B cell (primary cell): Measurements from ENCODE around the gene SCAMP5. TPM values are rescaled to one million over a fixed set of nuclear protein-coding genes. Genes with fewer than 3 reads are reported as not detected.

Source experiments
- ATAC-seq: fragments of 200-7000 bp; cut with Tn5 transposase; one replicate; pipeline ENCODE4 v1.10.0; 2021; ENCODE audit warnings: low read depth, mild to moderate bottlenecking, moderate number of reproducible peaks, moderate library complexity
- CTCF ChIA-PET: fragments of 350-600 bp; sonication (Branson Sonifier 250); formaldehyde crosslinking; loops from one replicate; lab custom pipeline; 2021; ENCODE audit warnings: antibody characterized with exemption, inconsistent platforms; lab: Charles Lee
- POLR2A ChIA-PET: fragments of 350-600 bp; sonication (Branson Sonifier 250); formaldehyde crosslinking; loops from one replicate; lab custom pipeline; 2021; ENCODE audit warnings: antibody characterized with exemption; lab: Charles Lee
- DNase-seq: peaks from one replicate; pipeline ENCODE4 v3.0.0; 2013
- H2AFZ ChIP-seq: 2 replicates; pipeline ENCODE4 v1.6.1; 2012; ENCODE audit warnings: mild to moderate bottlenecking, low read depth, low read length; ENCODE audit not compliant: insufficient read depth, poor library complexity, severe bottlenecking
- H3K27ac ChIP-seq, 2 donors: 1 replicate in 1 of 2; 2 replicates in 1 of 2; pipeline ENCODE4 v1.5.1; 2012 to 2013; ENCODE audit warnings: low read length in 2 of 2, mild to moderate bottlenecking in 2 of 2, moderate library complexity in 1 of 2
- H3K27me3 ChIP-seq, 4 experiments: fragments of 200-600 bp in 1 of 4; sonication (generic) in 1 of 4; replicated peaks in 1 of 4; 1 replicate in 2 of 4; 2 replicates in 2 of 4; pipeline versions ENCODE4 v1.6.1 to v1.7.0; 2013 to 2016; ENCODE audit warnings: low read length in 3 of 4, mild to moderate bottlenecking in 2 of 4, mixed read lengths in 1 of 4, moderate library complexity in 1 of 4; ENCODE audit not compliant: insufficient read depth in 4 of 4, control insufficient read depth in 3 of 4; ENCODE audit errors: control extremely low read depth in 1 of 4
- H3K36me3 ChIP-seq, 2 experiments: replicated peaks in 1 of 2; 1 replicate in 1 of 2; 2 replicates in 1 of 2; pipeline versions ENCODE4 v1.6.1 to v1.7.1; 2013; ENCODE audit warnings: low read length in 1 of 2; ENCODE audit not compliant: insufficient read depth in 2 of 2, control insufficient read depth in 1 of 2; ENCODE audit errors: control extremely low read depth in 1 of 2, extremely low read depth in 1 of 2
- H3K4me1 ChIP-seq, 2 donors: fragments of 200-600 bp in 1 of 2; sonication (generic) in 1 of 2; 1 replicate in 1 of 2; 2 replicates in 1 of 2; pipeline versions ENCODE4 v1.5.1 to v1.6.1; 2013 to 2017; ENCODE audit warnings: low read length in 2 of 2; ENCODE audit not compliant: control insufficient read depth in 2 of 2, insufficient read depth in 2 of 2
- H3K4me2 ChIP-seq: replicated peaks from 2 replicates; pipeline ENCODE3; 2012; ENCODE audit warnings: mild to moderate bottlenecking, low read depth, low read length; ENCODE audit not compliant: poor library complexity, severe bottlenecking
- H3K4me3 ChIP-seq, 5 experiments: fragments of 200-600 bp in 1 of 5; sonication (generic) in 1 of 5; 1 replicate in 3 of 5; 2 replicates in 2 of 5; pipeline versions ENCODE4 v1.5.1 to v1.7.0; 2011 to 2016; ENCODE audit warnings: low read length in 4 of 5, mild to moderate bottlenecking in 4 of 5, low read depth in 2 of 5, control low read depth in 1 of 5, moderate library complexity in 1 of 5; ENCODE audit not compliant: insufficient read depth in 1 of 5; ENCODE audit errors: control extremely low read depth in 1 of 5, extremely low read depth in 1 of 5
- H3K79me2 ChIP-seq: fragments of 200-600 bp; sonication (generic); one replicate; pipeline ENCODE4 v1.6.0; 2016; ENCODE audit warnings: low read length; ENCODE audit not compliant: control insufficient read depth, insufficient read depth
- H3K9ac ChIP-seq: fragments of 200-600 bp; sonication (generic); 2 replicates; pipeline ENCODE4 v1.6.1; 2017; ENCODE audit warnings: mild to moderate bottlenecking, low read length, moderate library complexity
- H3K9me3 ChIP-seq, 3 donors: one replicate each; pipeline versions ENCODE4 v1.6.1 to v1.7.1; 2013; ENCODE audit warnings: low read length in 2 of 3; ENCODE audit not compliant: control insufficient read depth in 2 of 3, insufficient read depth in 1 of 3; ENCODE audit errors: control extremely low read depth in 1 of 3
- H4K20me1 ChIP-seq: 2 replicates; pipeline ENCODE4 v1.6.0; 2012; ENCODE audit warnings: mild to moderate bottlenecking, low read length; ENCODE audit not compliant: insufficient read depth, control insufficient read depth, poor library complexity, severe bottlenecking
- H3K27ac Mint-ChIP-seq: one replicate; pipeline ENCODE4 v1.8.0; 2021; ENCODE audit warnings: mixed read lengths
- H3K27me3 Mint-ChIP-seq: one replicate; pipeline ENCODE4 v1.8.0; 2021; ENCODE audit warnings: mixed read lengths
- H3K4me1 Mint-ChIP-seq: one replicate; pipeline ENCODE4 v1.8.0; 2021; ENCODE audit warnings: mixed read lengths
- H3K4me3 Mint-ChIP-seq: one replicate; pipeline ENCODE4 v1.8.0; 2021; ENCODE audit warnings: mixed read lengths
- H3K9me3 Mint-ChIP-seq: one replicate; pipeline ENCODE4 v1.8.0; 2022; ENCODE audit warnings: mixed read lengths; ENCODE audit not compliant: insufficient read depth
- EZH2 ChIP-seq: IDR thresholded peaks from 2 replicates; pipeline ENCODE4 v1.6.1; 2012; ENCODE audit warnings: borderline replicate concordance, low read depth, mild to moderate bottlenecking, moderate library complexity, low read length; ENCODE audit not compliant: insufficient read depth, poor library complexity, severe bottlenecking
- WGBS: methylation state at CpG from one replicate; pipeline ENCODE4 v1.1.5; 2013; ENCODE audit warnings: missing lambda C conversion rate; ENCODE audit not compliant: insufficient coverage; 5-methylcytosine and 5-hydroxymethylcytosine counted together
- intact Hi-C: fragments of 100-400 bp; cut with micrococcal nuclease; formaldehyde crosslinking; loops from one replicate; pipeline ENCODE4 v1.10.0; 2022
- polyA plus RNA-seq: library from polyadenylated mRNA; depleted of rRNA; stranded (reverse); fragments of >200 nt; gene quantifications from 2 replicates; pipeline ENCODE4 v1.2.3, GENCODE V29; 2012
- total RNA-seq, 2 donors: library from RNA; stranded (reverse); fragments of 120-200 nt in 1 of 2; gene quantifications; 1 replicate in 1 of 2; 2 replicates in 1 of 2; pipeline versions ENCODE4 v1.2.3 to v1.2.4, GENCODE V29; 2013 to 2022
- TF ChIP-seq, protein P1 (sequence below): fragments of 200-600 bp; IDR thresholded peaks from one replicate; pipeline ENCODE4 v1.8.0; 2022; ENCODE audit warnings: antibody characterized with exemption, mild to moderate bottlenecking

The SCAMP5 gene
- total and polyA plus RNA-seq, 2 donors (not counting 1 experiment from before 2014, with no cell fraction given), result 0.59 to 3.4 TPM

DNA sequence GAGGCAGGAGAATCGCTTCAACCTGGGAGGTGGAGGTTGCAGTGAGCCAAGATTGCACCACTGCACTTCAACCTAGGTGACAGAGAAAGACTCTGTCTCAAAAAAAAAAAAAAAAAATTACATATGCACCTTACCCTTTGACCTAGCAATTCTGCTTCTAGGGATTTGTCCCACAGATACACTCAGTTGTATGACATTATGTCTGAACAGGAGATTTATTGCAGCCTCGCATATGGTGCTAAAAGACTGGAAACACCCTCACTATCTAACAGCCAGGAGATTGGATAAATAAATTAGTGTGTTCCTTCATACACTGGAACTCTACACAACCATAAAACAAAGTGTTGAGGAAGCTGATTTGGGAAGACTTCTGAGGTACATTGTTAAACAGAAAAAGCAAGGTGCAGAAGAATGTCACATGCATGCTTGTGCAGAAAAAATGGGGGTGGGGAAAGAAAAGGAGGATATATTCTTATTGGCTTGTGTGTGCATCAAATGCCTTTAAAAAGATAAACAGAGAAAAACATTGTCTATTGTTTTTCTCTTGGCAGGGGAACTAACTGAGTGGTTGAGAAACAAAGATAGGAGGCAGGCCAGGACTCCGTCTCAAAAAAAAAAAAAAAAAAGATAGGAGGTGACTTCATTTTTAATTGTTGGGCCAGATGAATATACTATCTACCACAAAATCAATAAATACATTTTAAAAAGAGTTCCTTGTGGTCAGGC lies 59.0 kb downstream of the SCAMP5 start:
- Mint-ChIP-seq H3K27me3 (no peaks in the 10 kb centered on the region), H3K27ac (no peak overlapping the region), H3K4me3 (no peak overlapping the region), H3K4me1 (no peaks in the 10 kb centered on the region), H3K9me3 (no peaks in the 10 kb centered on the region)
- ChIA-PET CTCF (interaction anchor here (1.0 to 1.8 kb wide), 2 partner anchors 11 to 54 kb away, joined by 3 to 5 read pairs; no protein-coding TSS in a partner anchor), POLR2A (interaction anchor here (0.7 kb wide), 1 partner anchor 445 kb away, joined by 5 read pairs; no protein-coding TSS in a partner anchor)
- no CpG with 5 or more reads among the region's 3 CpGs for WGBS
- Histone ChIP-seq H2AFZ (no peak overlapping the region), H3K4me3 (no peak overlapping the region), H3K27me3 (peaks cover 0 to 7% (median 0%) of the 10 kb centered on the region in 4 experiments), H3K4me1 (no peaks in the 10 kb centered on the region), H3K9me3 (no peaks in the 10 kb centered on the region), H3K9ac (no peak overlapping the region), H3K36me3 (no peaks in the 10 kb centered on the region), H3K79me2 (no peaks in the 10 kb centered on the region), H4K20me1 (no peaks in the 10 kb centered on the region), H3K4me2 (no peak overlapping the region), H3K27ac (no peak overlapping the region)
- TF ChIP-seq EZH2, result no peak
- TF ChIP-seq, protein P1, sequence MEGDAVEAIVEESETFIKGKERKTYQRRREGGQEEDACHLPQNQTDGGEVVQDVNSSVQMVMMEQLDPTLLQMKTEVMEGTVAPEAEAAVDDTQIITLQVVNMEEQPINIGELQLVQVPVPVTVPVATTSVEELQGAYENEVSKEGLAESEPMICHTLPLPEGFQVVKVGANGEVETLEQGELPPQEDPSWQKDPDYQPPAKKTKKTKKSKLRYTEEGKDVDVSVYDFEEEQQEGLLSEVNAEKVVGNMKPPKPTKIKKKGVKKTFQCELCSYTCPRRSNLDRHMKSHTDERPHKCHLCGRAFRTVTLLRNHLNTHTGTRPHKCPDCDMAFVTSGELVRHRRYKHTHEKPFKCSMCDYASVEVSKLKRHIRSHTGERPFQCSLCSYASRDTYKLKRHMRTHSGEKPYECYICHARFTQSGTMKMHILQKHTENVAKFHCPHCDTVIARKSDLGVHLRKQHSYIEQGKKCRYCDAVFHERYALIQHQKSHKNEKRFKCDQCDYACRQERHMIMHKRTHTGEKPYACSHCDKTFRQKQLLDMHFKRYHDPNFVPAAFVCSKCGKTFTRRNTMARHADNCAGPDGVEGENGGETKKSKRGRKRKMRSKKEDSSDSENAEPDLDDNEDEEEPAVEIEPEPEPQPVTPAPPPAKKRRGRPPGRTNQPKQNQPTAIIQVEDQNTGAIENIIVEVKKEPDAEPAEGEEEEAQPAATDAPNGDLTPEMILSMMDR, result no peak
- ATAC-seq, result no peak
- no peak for DNase-seq
- intact Hi-C loops, result no loop called here

DNA sequence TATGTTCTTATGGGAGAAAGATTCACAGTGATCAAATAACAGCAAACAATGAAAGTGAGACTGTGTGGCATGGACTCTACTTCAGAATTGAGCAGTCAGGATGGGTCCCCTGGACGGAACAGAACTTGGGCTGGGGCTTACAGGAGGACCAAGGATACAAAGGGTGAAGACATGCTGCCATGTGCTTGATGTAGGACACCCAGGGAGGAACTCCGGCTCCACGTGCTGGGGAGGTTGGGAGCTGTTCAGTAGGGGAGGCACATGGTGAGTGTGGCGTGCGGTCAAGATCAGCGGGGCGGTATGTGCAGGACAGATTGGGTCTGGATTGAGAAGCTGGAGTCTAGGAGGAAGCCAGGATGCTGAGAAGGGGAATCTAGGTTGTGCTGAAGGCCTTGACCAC lies 60.7 kb downstream of the SCAMP5 start:
- Histone ChIP-seq H2AFZ (no peak overlapping the region), H3K4me2 (no peak overlapping the region), H3K4me1 (no peaks in the 10 kb centered on the region), H3K4me3 (no peak overlapping the region), H3K27ac (no peak overlapping the region), H3K9me3 (no peaks in the 10 kb centered on the region), H3K79me2 (no peaks in the 10 kb centered on the region), H3K36me3 (no peaks in the 10 kb centered on the region), H3K9ac (no peak overlapping the region), H3K27me3 (no peaks in the 10 kb centered on the region), H4K20me1 (no peaks in the 10 kb centered on the region)
- intact Hi-C loops, result no loop called here
- no peak overlapping the region for H3K4me3 Mint-ChIP-seq
- ChIA-PET POLR2A (no interaction called here), CTCF (interaction anchor here (0.6 to 3.1 kb wide), 3 partner anchors 12 to 301 kb away, joined by 3 to 21 read pairs (median 3); no protein-coding TSS in a partner anchor)
- H3K27ac Mint-ChIP-seq, result no peak overlapping the region
- no peak for TF ChIP-seq EZH2
- TF ChIP-seq, protein P1, result no peak
- DNase-seq (no peak), ATAC-seq (no peak)
- no peaks in the 10 kb centered on the region for H3K4me1 Mint-ChIP-seq
- no peaks in the 10 kb centered on the region for H3K9me3 Mint-ChIP-seq
- no peaks in the 10 kb centered on the region for H3K27me3 Mint-ChIP-seq
- over 99% methylated on average over 7 of the region's 7 CpGs for WGBS
